IMR-90 (cell line): ENCODE measurements around the gene WDR13. TPM values are rescaled to one million over a fixed set of nuclear protein-coding genes. Genes with fewer than 3 reads are reported as not detected.

ENCODE experiments used
- ATAC-seq: fragments of 200-7000 bp; cut with Tn5 transposase; 2 replicates; pipeline ENCODE4 v1.9.1; 2020; ENCODE audit warnings: low read depth, mild to moderate bottlenecking, moderate library complexity
- BruUV-seq: library from RNA; stranded (reverse); fragments of 400-500 nt; replicated peaks from 2 replicates; lab custom pipeline; 2021; lab: Mats Ljungman, UMichigan
- CTCF ChIA-PET: fragments of 300-600 bp; formaldehyde crosslinking; extraction: SDS; loops from one replicate; lab custom pipeline; 2021; ENCODE audit warnings: antibody characterized with exemption; lab: Yijun Ruan, JAX
- POLR2A ChIA-PET: fragments of 300-600 bp; sonication (Branson Sonifier 250); formaldehyde crosslinking; loops from one replicate; lab custom pipeline; 2022; ENCODE audit warnings: antibody characterized with exemption; ENCODE audit not compliant: unreplicated experiment; lab: Charles Lee
- DNase-seq: peaks from one replicate; pipeline ENCODE4 v3.0.0; 2013
- H2AFZ ChIP-seq: replicated peaks from 2 replicates; pipeline ENCODE3; 2013; ENCODE audit warnings: low read length, mild to moderate bottlenecking; ENCODE audit not compliant: poor library complexity
- H2AK5ac ChIP-seq: 2 replicates; pipeline ENCODE4 v1.6.1; 2013; ENCODE audit warnings: low read depth, low read length, inconsistent platforms
- H2AK9ac ChIP-seq: replicated peaks from 2 replicates; pipeline ENCODE3; 2013; ENCODE audit warnings: mild to moderate bottlenecking, low read depth, low read length, moderate library complexity; ENCODE audit not compliant: poor library complexity
- H2BK120ac ChIP-seq: 2 replicates; pipeline ENCODE4 v1.6.1; 2013; ENCODE audit warnings: low read depth, low read length, inconsistent platforms
- H2BK15ac ChIP-seq: 3 replicates; pipeline ENCODE4 v1.6.1; 2013; ENCODE audit warnings: low read depth, low read length, inconsistent platforms
- H2BK20ac ChIP-seq: 2 replicates; pipeline ENCODE4 v1.6.1; 2013; ENCODE audit warnings: low read depth, mild to moderate bottlenecking, inconsistent platforms, low read length, moderate library complexity
- H2BK5ac ChIP-seq: 2 replicates; pipeline ENCODE4 v1.6.1; 2013; ENCODE audit warnings: mild to moderate bottlenecking, low read depth, low read length, inconsistent platforms; ENCODE audit not compliant: poor library complexity, severe bottlenecking
- H3K14ac ChIP-seq: replicated peaks from 2 replicates; pipeline ENCODE4 v1.6.1; 2013; ENCODE audit warnings: low read depth, low read length, inconsistent platforms
- H3K18ac ChIP-seq: 2 replicates; pipeline ENCODE4 v1.6.1; 2013; ENCODE audit warnings: low read depth, low read length, control low read depth
- H3K23ac ChIP-seq: 2 replicates; pipeline ENCODE4 v1.6.1; 2013; ENCODE audit warnings: low read depth, low read length, inconsistent platforms
- H3K27ac ChIP-seq: 2 replicates; pipeline ENCODE4 v1.5.1; 2013; ENCODE audit warnings: mild to moderate bottlenecking, control low read depth, low read length; ENCODE audit not compliant: insufficient read depth
- H3K27me3 ChIP-seq: 2 replicates; pipeline ENCODE4 v1.6.1; 2013; ENCODE audit warnings: low read length; ENCODE audit not compliant: control insufficient read depth, insufficient read depth
- H3K36me3 ChIP-seq: 2 replicates; pipeline ENCODE4 v1.6.1; 2013; ENCODE audit warnings: low read length, mixed read lengths; ENCODE audit not compliant: control insufficient read depth, insufficient read depth
- H3K4ac ChIP-seq: 2 replicates; pipeline ENCODE4 v1.6.1; 2013; ENCODE audit warnings: low read depth, low read length, inconsistent platforms
- H3K4me1 ChIP-seq: 2 replicates; pipeline ENCODE4 v1.6.1; 2013; ENCODE audit warnings: low read length, mixed read lengths; ENCODE audit not compliant: control insufficient read depth, insufficient read depth
- H3K4me2 ChIP-seq: 2 replicates; pipeline ENCODE4 v1.6.1; 2013; ENCODE audit warnings: low read depth, mild to moderate bottlenecking, control low read depth, low read length, moderate library complexity
- H3K4me3 ChIP-seq: 2 replicates; pipeline ENCODE4 v1.5.1; 2013; ENCODE audit warnings: low read depth, mild to moderate bottlenecking, control low read depth, low read length, moderate library complexity; ENCODE audit not compliant: insufficient read depth
- H3K56ac ChIP-seq: 2 replicates; pipeline ENCODE4 v1.6.1; 2013; ENCODE audit warnings: low read length, inconsistent platforms; ENCODE audit not compliant: insufficient read depth; ENCODE audit errors: extremely low read depth
- H3K79me1 ChIP-seq, 2 experiments: 2 replicates each; pipeline ENCODE4 v1.6.1; 2013; ENCODE audit warnings: low read length in 2 of 2, inconsistent platforms in 1 of 2, low read depth in 1 of 2
- H3K9ac ChIP-seq: 2 replicates; pipeline ENCODE4 v1.6.1; 2013; ENCODE audit warnings: low read depth, low read length, control low read depth
- H3K9me1 ChIP-seq: 2 replicates; pipeline ENCODE4 v1.6.1; 2013; ENCODE audit warnings: low read length, inconsistent platforms; ENCODE audit not compliant: insufficient read depth
- H3K9me3 ChIP-seq: 2 replicates; pipeline ENCODE4 v1.6.1; 2013; ENCODE audit warnings: low read length; ENCODE audit not compliant: control insufficient read depth, insufficient read depth
- H4K20me1 ChIP-seq: 2 replicates; pipeline ENCODE4 v1.6.1; 2013; ENCODE audit warnings: low read length, inconsistent platforms; ENCODE audit not compliant: insufficient read depth
- H4K5ac ChIP-seq: 2 replicates; pipeline ENCODE4 v1.6.1; 2013; ENCODE audit warnings: mild to moderate bottlenecking, low read depth, low read length, control low read depth
- H4K8ac ChIP-seq, 2 experiments: 2 replicates each; pipeline ENCODE4 v1.6.1; 2013; ENCODE audit warnings: low read depth in 2 of 2, low read length in 2 of 2, control low read depth in 1 of 2, inconsistent platforms in 1 of 2
- H4K91ac ChIP-seq: 2 replicates; pipeline ENCODE4 v1.6.1; 2013; ENCODE audit warnings: low read depth, low read length, inconsistent platforms; ENCODE audit not compliant: insufficient read depth
- BHLHE40 ChIP-seq: fragments of 150-350 bp; IDR thresholded peaks from 2 replicates; pipeline ENCODE4 v1.6.1; 2016; ENCODE audit warnings: mild to moderate bottlenecking, low read depth, low read length
- CEBPB ChIP-seq: IDR thresholded peaks from 2 replicates; pipeline ENCODE4 v1.6.1; 2012; ENCODE audit warnings: low read depth, low read length, improper control_type of control experiment
- FOS ChIP-seq: fragments of 150-350 bp; IDR thresholded peaks from 2 replicates; pipeline ENCODE4 v1.6.1; 2016; ENCODE audit warnings: low read depth, low read length
- MAFK ChIP-seq: IDR thresholded peaks from 2 replicates; pipeline ENCODE4 v1.6.1; 2012; ENCODE audit warnings: low read depth, low read length, improper control_type of control experiment
- MAZ ChIP-seq: IDR thresholded peaks from 2 replicates; pipeline ENCODE4 v1.6.1; 2012; ENCODE audit warnings: low read depth, mild to moderate bottlenecking, low read length, improper control_type of control experiment, moderate library complexity, borderline replicate concordance
- MXI1 ChIP-seq: IDR thresholded peaks from 2 replicates; pipeline ENCODE4 v1.6.1; 2012; ENCODE audit warnings: low read depth, mild to moderate bottlenecking, low read length, moderate library complexity, borderline replicate concordance
- NFE2L2 ChIP-seq: fragments of 150-350 bp; IDR thresholded peaks from 2 replicates; pipeline ENCODE4 v1.6.1; 2016; ENCODE audit warnings: low read depth, mild to moderate bottlenecking, low read length
- POLR2A ChIP-seq: IDR thresholded peaks from 2 replicates; pipeline ENCODE4 v1.6.1; 2012; ENCODE audit warnings: mild to moderate bottlenecking, low read depth, low read length
- RAD21 ChIP-seq: IDR thresholded peaks from 2 replicates; pipeline ENCODE4 v1.6.1; 2012; ENCODE audit warnings: low read length, improper control_type of control experiment
- RCOR1 ChIP-seq: IDR thresholded peaks from 2 replicates; pipeline ENCODE4 v1.6.1; 2012; ENCODE audit warnings: mild to moderate bottlenecking, low read length, improper control_type of control experiment; ENCODE audit not compliant: insufficient replicate concordance
- RFX5 ChIP-seq: IDR thresholded peaks from 2 replicates; pipeline ENCODE4 v1.8.0; 2012; ENCODE audit warnings: low read depth, mild to moderate bottlenecking, low read length, moderate library complexity
- SMC3 ChIP-seq: fragments of 150-350 bp; IDR thresholded peaks from 2 replicates; pipeline ENCODE4 v1.6.1; 2016; ENCODE audit warnings: low read depth, mild to moderate bottlenecking, antibody characterized with exemption, low read length, moderate library complexity
- WGBS, 2 experiments: methylation state at CpG; one replicate each; pipeline versions ENCODE4 v1.1.5 to v1.1.7; 2013; ENCODE audit warnings: missing lambda C conversion rate in 2 of 2; ENCODE audit not compliant: insufficient read length in 1 of 2; ENCODE audit errors: extremely low coverage in 2 of 2; 5-methylcytosine and 5-hydroxymethylcytosine counted together
- dilution Hi-C: fragments of 300-500 bp; cut with HindIII; formaldehyde crosslinking; loops from one replicate; pipeline ENCODE4 v1.14.3; 2018; ENCODE audit warnings: low sequenced_read_pairs; ENCODE audit not compliant: unreplicated experiment
- in situ Hi-C: fragments of 300-500 bp; cut with MboI; formaldehyde crosslinking; loops from 3 replicates; pipeline ENCODE4 v1.14.3; 2019; ENCODE audit warnings: low sequenced_read_pairs, inconsistent platforms, mixed read lengths
- intact Hi-C: fragments of 100-400 bp; cut with micrococcal nuclease; formaldehyde crosslinking; loops from 2 replicates; pipeline ENCODE4 v1.10.0; 2022
- polyA plus RNA-seq, 3 experiments: library from polyadenylated mRNA; depleted of rRNA; stranded (reverse); fragments of >200 nt; gene quantifications; 2 replicates each; pipeline ENCODE4 v1.2.3, GENCODE V29; 2012; ENCODE audit warnings: low replicate concordance in 1 of 3
- total RNA-seq: library from RNA; depleted of rRNA; stranded (reverse); fragments of >200 nt; gene quantifications from 2 replicates; pipeline ENCODE4 v1.2.3, GENCODE V29; 2012
- TF ChIP-seq, protein P1 (sequence below): conservative IDR thresholded peaks from 2 replicates; pipeline ENCODE4 v1.5.1; 2012; ENCODE audit warnings: mild to moderate bottlenecking, low read depth, low read length, improper control_type of control experiment
- TF ChIP-seq, protein P2 (sequence below): fragments of 150-350 bp; IDR thresholded peaks from 2 replicates; pipeline ENCODE4 v1.6.1; 2017; ENCODE audit warnings: mild to moderate bottlenecking, antibody characterized with exemption, low read length, low read depth
- TF ChIP-seq, protein P3 (sequence below): fragments of 150-350 bp; IDR thresholded peaks from 2 replicates; pipeline ENCODE4 v1.6.1; 2016; ENCODE audit warnings: low read depth, mild to moderate bottlenecking, low read length, moderate library complexity, borderline replicate concordance

WDR13 gene
- total and polyA plus RNA-seq, 2 of the 4 experiments (the other 2 are of a cell fraction), result 62.7 to 153 TPM

DNA sequence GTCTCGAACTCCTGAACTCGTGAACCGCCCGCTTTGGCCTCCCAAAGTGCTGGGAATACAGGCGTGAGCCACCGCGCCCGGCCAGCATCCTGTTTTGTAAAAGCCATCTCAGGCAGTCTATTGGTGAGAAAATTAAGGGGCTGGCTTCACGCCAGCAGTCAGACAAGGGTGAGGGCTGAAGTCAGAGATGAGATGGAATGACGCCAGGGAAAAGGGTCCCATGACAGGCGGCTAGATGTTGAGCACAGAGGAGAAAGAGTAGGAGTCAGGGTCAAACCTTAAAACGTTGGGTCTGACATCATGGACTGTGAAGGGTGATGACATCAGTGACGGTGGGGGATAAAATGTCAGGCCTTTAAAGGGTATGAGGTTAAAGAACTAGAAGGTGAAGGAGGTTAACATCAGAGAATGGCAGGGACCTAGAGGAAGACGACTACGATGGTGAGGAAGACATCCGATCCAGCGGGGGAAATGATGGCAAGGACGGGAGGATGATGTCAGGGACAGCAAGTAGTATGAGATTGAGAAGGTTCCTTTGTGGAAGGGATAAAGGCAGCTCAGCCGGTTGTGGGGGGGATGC lies 23.5 kb upstream of the WDR13 start:
- peak overlapping the region; percentile 100 for H4K5ac ChIP-seq
- peaks cover 13% of the 10 kb centered on the region for H3K9me1 ChIP-seq
- peak overlapping the region; percentile 91 for H3K18ac ChIP-seq
- intact Hi-C loops, result no loop called here
- H4K8ac ChIP-seq, result peak overlapping the region; percentile 100
- 54% methylated on average over 10 of the region's 19 CpGs; no CpG with 5 or more reads in 1 of the 2 experiments for WGBS, 2 experiments
- H2BK120ac ChIP-seq, result peak overlapping the region; percentile 66
- peak overlapping the region; percentile 88 for H3K9ac ChIP-seq
- peaks cover 23% of the 10 kb centered on the region for H3K36me3 ChIP-seq
- peaks cover 16 to 21% of the 10 kb centered on the region in 2 experiments; a peak in 3 of 4 replicates for H3K79me1 ChIP-seq
- POLR2A ChIA-PET, result interaction anchor here (0.7 kb wide), 1 partner anchor 1886 kb away, joined by 3 read pairs; no protein-coding TSS in a partner anchor
- H4K91ac ChIP-seq, result peak overlapping the region; percentile 99
- in situ Hi-C loops, result no loop called here
- H3K4ac ChIP-seq, result peak overlapping the region; percentile 96
- H3K4me2 ChIP-seq, result peak overlapping the region; percentile 89
- peak overlapping the region; percentile 90 for H2BK5ac ChIP-seq
- CTCF ChIA-PET, result interaction anchor here (0.7 kb wide), 1 partner anchor 23 kb away, joined by 3 read pairs; the partner anchor contains the start of gene WDR13
- peak overlapping the region; percentile 55 for H3K4me3 ChIP-seq
- peak overlapping the region; percentile 40; the same call in 1 of the 2 replicates for H2BK20ac ChIP-seq
- dilution Hi-C loops, result no loop called here
- H3K23ac ChIP-seq, result peak overlapping the region; percentile 87; the same call in 1 of the 2 replicates
- H2AFZ ChIP-seq, result peak overlapping the region; percentile 92
- no TSS peak for BruUV-seq
- peaks cover 5% of the 10 kb centered on the region for H3K4me1 ChIP-seq
- peak overlapping the region; percentile 86 for H2AK9ac ChIP-seq
- H3K56ac ChIP-seq, result peak overlapping the region; percentile 93
- H4K20me1 ChIP-seq, result peaks cover 5% of the 10 kb centered on the region; the same call in 1 of the 2 replicates
- peak overlapping the region; percentile 86; the same call in 1 of the 3 replicates for H2BK15ac ChIP-seq
- H3K14ac ChIP-seq, result peak overlapping the region; percentile 89
- H3K27me3 ChIP-seq, result no peaks in the 10 kb centered on the region
- DNase-seq (no peak), ATAC-seq (peak; percentile 1; the same call in 1 of the 2 replicates)
- no peaks in the 10 kb centered on the region for H3K9me3 ChIP-seq
- H3K27ac ChIP-seq, result peak overlapping the region; percentile 96
- H2AK5ac ChIP-seq, result peak overlapping the region; percentile 98
- TF ChIP-seq MXI1 (no peak), NFE2L2 (no peak), SMC3 (no peak), MAZ (no peak), CEBPB (no peak), RAD21 (no peak), BHLHE40 (no peak), FOS (no peak), MAFK (no peak), RCOR1 (no peak), POLR2A (no peak), RFX5 (no peak)
- TF ChIP-seq, protein P1, sequence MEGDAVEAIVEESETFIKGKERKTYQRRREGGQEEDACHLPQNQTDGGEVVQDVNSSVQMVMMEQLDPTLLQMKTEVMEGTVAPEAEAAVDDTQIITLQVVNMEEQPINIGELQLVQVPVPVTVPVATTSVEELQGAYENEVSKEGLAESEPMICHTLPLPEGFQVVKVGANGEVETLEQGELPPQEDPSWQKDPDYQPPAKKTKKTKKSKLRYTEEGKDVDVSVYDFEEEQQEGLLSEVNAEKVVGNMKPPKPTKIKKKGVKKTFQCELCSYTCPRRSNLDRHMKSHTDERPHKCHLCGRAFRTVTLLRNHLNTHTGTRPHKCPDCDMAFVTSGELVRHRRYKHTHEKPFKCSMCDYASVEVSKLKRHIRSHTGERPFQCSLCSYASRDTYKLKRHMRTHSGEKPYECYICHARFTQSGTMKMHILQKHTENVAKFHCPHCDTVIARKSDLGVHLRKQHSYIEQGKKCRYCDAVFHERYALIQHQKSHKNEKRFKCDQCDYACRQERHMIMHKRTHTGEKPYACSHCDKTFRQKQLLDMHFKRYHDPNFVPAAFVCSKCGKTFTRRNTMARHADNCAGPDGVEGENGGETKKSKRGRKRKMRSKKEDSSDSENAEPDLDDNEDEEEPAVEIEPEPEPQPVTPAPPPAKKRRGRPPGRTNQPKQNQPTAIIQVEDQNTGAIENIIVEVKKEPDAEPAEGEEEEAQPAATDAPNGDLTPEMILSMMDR, result no peak
- TF ChIP-seq, protein P2, sequence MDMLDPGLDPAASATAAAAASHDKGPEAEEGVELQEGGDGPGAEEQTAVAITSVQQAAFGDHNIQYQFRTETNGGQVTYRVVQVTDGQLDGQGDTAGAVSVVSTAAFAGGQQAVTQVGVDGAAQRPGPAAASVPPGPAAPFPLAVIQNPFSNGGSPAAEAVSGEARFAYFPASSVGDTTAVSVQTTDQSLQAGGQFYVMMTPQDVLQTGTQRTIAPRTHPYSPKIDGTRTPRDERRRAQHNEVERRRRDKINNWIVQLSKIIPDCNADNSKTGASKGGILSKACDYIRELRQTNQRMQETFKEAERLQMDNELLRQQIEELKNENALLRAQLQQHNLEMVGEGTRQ, result no peak
- TF ChIP-seq, protein P3, sequence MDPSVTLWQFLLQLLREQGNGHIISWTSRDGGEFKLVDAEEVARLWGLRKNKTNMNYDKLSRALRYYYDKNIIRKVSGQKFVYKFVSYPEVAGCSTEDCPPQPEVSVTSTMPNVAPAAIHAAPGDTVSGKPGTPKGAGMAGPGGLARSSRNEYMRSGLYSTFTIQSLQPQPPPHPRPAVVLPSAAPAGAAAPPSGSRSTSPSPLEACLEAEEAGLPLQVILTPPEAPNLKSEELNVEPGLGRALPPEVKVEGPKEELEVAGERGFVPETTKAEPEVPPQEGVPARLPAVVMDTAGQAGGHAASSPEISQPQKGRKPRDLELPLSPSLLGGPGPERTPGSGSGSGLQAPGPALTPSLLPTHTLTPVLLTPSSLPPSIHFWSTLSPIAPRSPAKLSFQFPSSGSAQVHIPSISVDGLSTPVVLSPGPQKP, result no peak
